ENCODE results near the gene TTC39C.

- TF ChIP-seq CTCF (conservative IDR thresholded peaks at IDR 0.05; ENCODE audit: low read depth, low read length): no peak
- no peak for TF ChIP-seq EZH2 (IDR thresholded peaks at IDR 0.05; ENCODE audit: low read length, unreplicated experiment)
- no peak for TF ChIP-seq EZH2phosphoT487 (IDR thresholded peaks at IDR 0.05; ENCODE audit: borderline replicate concordance, low read length)
Measured at GRCh38 chr18:24026457-24026856, 11.9 kb downstream of the TTC39C start.

Data from PC-3 (cell line).